HG02763 (cell line): ENCODE results near the gene RABGGTA.

Experiments used
- ATAC-seq: cut with Tn5 transposase; IDR thresholded peaks from one replicate; pipeline ENCODE4 v1.9.1; 2021; ENCODE audit warnings: mild to moderate bottlenecking, moderate library complexity; ENCODE audit not compliant: unreplicated experiment

The RABGGTA gene

DNA sequence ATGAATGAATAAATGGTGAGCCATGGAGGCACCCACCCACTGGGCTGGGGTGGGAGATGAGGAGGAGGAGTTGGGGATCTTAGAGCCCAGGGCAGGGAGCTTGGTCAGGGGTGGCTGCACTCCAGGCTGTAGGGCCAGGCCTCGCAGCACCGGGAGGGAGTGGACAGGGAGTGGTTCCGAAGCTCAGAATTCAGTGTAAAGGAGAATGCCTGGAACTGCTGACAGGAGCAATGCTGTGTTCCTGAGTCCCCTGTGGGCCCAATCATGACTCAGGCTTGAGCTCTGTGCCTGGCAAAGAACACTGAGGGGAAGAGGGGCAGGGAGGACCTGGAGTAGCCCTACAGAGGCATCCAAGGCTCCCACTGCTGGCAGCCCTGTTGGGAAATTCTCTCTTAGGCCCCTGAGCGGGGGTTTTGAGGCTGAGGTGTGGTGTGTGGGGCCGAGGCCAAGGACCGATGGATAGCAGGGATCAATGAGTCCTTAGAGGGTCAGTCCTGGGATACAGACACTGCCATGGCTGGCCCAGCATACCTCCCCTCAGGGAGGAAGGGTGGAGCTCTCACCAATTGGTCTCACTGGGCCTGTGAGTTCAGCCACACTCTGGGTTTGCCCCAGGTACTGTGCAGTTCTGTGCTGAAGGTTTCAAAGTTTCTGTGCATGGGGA, 9.5 kb upstream of the RABGGTA start:
- ATAC-seq = no peak

DNA sequence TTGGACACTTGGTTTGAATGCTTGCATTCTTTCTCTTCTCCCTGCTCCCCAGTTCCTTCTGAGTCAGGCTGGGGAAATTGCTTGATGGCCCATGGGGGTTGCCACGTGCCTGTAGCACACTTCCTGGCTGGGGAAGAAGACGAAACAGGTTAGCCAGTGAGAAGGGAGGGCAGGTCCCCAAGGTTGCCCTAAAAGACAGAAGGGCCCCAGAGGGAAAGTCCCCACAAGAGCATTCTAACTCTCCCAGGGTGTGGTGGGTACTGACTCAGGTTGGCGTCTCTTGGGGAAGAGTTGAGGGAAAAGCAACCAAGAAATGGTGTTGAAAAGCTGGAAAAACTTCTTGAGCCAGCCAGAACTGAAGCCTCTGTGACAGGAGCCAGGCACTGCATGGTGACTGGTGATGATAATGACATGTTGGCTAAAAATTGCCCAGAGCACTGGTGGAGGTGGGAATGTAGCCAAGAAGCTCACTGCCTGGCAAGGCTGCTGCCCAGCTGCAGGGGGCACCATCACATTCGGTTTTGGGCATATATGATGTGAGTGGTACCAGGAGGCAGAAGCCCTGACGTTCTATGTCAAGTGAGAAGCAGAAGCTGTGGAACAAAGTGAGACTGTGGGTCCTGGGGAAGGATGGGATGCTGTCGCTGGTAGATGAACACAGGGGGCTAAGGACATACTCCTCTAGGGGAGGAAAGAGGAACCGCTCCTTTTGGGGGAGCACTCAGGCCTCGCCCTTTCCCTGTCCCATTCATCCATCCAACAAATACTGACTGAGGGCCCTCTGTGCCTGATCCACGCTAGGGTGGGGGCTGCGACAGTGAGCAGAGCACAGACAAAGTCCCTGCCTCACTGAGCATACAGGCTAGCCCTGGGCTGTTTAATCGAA, 8.1 kb upstream of the RABGGTA start:
- peak; percentile 38 for ATAC-seq

DNA sequence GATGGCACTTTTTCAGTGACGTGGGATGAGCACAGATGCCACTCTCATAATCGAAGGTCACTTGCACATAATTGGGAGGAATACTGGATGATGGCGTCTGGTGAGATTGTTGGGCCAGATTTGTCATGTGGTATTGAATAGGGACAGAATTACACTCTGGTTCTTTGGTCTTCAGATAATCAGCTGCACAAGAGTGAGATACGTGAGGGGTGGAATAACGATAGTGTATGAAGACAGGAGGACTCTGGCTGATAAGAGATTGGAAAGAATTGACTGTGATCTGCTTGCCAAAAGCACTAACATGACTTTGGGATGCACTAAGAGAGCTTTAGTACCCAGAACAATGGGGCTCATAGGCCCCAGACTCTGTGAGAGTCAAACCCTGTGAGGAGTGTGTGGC, 7.0 kb upstream of the RABGGTA start:
- no peak for ATAC-seq

DNA sequence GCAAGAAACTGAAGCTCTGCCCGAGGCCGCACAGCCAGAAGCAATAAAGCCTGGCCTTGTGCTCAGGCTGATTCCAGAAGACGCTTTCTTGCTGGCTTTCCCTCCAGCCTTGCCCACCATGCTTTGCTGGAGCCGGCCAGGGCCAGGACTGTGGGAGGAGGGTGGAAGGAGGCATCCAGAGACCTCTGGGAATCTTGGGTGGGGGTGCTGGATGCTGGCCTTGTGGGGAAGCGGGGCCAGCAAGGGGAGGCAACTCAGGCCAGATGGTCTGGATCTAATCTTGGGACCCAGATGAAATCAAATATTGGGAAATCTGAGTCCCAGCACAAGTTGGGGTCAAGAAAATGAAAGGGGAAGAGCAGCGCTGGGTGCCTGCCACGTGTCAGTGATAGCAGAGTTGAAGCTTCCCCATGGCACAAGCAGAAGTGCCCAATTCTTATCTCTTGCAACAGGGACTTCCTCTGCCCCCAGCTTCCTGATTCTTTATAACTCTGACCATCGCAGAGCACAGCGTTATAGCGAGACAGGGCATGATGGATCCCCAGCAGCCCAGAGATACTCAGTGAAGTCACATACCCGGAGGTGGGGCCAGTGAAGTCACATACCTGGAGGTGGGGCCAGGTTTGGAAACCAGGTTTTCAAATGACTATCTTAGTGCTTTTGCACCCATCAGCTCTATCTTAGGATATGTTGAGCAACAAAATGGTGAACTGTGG, 6.4 kb upstream of the RABGGTA start:
- no peak for ATAC-seq

DNA sequence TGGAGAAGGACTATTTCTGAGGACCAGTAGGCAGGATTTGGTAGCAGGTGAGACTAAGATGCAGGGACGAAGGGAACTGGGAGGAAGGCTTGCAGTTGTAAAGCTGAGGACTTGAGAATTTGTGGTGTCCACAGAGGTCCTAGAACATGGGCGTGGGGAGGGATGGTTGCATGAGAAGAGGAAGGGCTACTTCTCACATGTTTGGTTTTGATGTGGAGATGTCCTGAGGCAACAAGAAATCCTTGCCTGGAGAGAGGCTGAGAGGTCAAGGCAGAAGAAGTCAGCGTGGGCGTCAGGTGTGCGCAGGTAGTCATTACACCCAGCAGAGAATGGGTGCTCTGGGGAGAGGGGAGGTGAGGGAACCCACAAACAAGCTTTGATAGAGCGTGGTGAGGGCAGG, 5.7 kb upstream of the RABGGTA start:
- ATAC-seq = no peak

DNA sequence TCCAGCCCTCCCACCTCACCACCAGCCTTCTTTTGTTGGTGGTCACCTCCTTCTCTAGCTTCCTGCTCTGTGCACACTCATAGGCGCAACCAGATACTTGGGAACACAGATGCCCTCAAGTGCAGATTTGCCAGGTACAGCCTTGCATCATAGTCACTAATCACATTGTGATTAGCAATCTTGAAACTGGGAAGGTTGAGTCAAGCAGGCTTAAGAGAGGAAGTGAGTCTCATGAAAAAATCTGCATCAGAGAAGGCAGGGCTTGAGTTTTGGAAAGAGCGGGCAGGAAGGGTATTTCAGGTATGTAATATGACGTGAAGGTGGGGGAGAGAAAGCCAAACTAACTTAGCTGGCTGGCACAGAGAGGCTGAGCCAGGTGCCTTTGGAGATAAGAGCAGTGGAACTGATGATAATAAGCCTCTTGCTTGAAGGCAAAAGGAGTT, 2.7 kb upstream of the RABGGTA start:
- peak; percentile 37 for ATAC-seq

DNA sequence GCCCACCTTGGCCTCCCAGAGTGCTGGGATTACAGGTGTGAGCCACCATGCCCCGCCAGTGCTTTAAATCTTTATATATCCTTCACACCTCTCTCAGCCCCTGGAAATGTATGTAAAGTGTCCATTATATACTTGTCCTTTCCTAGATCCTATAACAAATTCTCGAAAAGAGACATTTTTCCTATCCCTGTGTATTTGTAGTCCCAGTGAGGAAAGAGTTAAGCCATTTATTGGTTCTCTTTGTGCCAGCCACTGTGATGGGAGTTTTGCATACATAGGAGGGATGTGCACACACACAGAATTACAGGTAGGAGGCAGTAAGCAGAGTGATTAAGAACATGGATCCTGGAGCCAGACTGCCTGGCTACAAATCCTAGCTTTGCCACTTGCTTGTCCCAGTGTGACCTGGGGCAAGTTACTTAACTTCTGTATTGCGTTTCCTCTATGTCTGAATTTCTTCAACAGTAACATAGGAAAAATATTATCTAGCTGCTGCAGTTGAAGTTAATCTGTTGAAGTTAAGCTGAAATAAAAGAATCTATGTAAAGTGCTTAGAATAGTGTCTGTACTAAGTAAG, 2.1 kb upstream of the RABGGTA start:
- ATAC-seq = no peak

DNA sequence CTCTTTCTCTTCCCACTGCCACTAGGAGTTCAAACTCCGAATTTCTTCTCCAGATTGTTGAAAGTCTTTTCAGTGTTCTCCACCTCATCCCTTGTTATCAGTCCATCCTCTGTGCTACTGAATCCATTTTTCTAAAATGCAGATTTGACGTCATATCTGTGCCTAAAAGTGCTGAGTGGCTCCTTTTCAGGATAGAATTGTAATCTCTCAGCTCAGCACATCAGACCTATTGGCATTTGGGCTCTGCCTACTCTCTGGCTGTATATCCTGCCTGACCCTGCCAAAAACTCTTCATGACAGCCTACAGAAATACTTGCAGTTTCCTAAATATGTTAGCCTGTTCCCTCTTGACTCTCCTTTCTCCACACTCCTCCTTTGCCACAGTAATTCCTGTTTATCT, 1.1 kb upstream of the RABGGTA start:
- ATAC-seq = no peak

DNA sequence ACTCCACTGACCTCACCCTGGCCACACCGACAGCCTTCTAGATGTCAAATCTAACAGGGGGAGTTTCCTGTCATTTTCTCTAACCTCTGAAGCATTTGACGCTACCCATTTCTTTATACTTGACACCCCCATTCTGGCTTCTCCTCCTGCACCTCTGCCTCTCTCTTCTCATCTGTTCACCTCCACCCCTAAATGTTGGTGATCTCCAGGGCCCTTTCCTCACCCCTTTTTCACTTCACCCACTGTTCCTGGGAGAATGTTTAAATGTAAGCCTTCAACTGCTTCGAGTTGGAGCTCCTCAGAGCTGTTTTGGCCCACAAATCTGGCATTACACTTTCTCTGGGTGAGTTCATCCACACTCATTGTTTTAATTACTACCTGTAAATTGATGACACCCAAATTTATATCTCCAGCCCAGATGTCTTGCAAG, 452 bp upstream of the RABGGTA start:
- ATAC-seq = no peak

DNA sequence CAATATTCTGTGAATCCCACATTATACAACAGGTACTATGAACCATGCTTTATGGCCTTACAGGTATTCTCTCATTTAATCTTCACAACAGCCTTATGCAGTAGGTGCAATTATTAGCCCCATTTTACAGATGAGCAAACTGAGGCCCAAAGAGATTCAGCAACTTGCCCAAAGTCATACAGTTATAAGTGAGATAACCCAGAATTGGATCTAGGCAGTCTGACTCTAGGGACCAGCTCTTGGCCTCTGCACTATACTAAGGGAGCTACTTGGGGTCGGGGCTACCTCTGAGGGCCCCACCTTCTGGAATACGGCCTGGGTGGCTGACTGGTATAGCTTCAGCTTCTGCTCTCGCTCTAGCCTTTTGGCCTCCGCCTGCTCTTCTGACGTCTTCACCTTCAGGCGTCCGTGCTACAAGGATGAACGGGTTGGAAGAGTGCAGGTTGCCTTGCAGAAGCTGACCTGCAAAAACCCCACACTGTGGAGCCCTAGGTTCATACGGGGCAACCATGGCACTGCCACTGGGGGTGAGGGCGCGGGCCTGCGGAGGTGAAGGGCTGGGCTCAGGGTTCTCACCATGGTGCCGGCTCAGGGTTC, 762 bp downstream of the RABGGTA start:
- no peak for ATAC-seq

DNA sequence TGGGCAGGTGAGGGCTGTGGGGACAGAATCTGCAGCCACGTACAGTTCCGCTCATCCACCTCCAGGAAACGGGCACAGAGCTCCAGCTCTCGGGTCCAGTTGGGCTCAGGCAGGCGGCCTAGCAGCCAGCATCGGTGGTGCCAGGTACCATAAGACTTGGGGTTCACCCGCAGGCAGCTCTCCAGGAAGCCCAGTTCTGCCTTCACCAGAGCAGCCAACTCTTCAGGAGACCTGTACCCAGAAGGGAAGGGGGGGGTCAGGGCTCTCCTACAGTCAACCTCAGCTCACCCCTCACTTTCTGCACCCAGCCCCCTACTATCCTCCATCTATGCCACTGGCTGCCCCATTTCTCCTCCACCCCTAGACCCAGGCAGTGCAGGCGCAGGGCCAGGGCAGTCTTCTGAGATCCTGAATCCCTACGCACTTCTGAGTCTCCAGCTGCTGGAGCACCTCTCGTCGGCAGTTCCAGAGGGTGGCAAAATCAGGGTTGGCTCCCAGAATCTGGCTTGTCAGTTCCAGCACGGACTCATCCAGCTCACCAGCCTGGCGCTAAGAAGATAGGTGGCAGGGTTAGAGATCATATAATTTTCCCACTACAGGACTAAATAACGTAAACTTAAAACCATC, 1.4 kb downstream of the RABGGTA start:
- no peak for ATAC-seq

DNA sequence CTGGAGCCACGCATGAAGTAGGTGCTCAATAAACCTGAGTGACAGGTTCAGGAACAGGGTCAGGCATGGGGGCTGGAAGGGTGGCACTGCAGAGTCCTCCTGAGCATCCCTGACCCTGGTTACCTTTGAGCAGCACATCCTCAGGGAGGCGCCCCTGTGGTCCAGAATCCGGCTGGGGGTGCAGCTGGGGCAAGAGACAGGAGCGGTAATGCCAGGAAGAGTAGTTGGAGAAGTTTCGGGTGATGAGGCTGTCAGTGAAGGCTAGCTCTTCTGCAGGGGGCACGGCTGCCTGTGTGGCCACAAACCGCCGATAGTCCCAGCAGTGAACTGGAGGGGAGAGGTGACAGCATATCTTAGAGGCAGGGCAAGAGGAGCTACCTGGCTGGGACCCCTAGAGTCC, 2.0 kb downstream of the RABGGTA start:
- ATAC-seq = no peak

DNA sequence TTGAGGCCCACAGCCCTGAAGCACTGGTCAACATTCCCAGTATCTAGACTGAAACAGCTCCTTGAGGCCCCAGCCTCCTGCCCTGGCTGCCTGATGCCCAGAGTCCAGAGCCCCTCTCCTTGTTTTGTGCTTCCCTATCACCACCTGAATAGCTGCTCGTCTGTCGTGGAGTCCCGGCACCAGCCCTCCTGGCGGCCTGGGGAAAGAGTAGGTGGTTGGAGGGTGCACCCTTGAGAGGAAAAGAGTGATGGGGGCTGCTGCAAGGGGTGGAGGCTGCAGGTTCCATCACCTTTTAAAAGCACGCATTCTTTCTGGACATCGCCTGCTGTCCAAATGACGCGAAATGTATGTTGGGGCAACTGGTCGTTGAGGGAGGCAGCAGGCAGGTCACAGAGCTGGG, 3.2 kb downstream of the RABGGTA start:
- no peak for ATAC-seq

DNA sequence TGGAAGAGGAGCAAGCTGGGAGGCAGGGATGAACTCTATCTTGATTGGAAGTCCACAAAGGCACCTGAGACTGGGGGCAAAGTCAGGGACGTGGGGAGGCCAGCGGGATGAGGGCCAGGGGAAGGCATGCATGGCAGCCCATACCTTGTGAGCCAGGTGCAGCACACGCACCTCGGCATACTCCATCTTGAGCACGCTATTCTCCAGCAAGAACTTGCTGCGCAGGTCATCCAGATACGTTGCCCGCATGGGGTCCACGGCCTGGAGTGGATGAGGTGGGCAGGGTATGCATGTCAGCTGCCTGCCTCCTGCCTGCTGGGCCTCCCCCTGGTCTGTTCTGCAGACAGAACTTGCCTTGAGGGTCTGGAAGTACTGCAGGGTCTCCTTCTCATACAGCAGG, 3.9 kb downstream of the RABGGTA start:
- no peak for ATAC-seq

DNA sequence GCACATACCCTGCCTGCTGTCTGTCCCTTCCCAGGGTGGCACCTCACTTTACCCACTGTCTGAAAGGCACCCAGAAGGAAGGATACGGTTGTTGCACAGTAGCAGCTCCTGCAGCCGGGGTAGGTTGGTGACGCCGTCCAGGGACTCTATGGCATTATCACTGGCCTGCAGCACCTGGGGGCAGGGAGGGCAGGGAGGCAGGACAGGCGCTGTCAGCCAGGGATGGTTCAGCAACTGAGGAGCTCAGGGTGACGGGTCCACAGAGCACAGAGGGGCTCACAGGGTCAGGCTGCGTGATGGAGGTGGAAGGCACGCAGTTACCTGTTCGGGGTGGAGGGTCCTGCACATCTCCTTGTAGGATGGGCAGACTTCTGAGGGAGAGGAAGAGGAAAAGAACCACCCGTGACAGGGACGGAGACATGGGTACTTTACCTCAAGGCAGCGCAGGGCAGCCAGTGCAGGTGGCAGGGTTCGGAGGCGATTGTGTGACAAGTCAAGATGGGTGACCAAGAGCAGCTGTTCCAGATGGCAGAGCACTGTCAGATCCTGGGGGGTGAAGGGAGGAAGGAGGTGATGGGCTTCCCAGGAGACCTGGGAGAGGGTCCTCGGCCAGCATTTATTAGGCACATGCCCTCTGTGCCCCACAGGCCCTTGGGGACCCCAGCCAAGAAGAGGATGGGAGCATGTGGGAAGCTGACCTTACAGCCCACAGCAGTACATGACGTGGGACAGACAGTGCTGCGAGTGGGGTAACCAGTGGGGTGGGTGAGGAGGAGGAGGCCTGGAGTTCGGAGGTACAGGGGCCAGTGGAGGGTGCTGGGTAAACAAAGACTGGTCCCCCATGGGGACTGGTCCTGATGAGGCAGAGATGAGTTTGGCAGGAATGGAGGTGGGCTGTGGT, 4.8 kb downstream of the RABGGTA start:
- no peak for ATAC-seq

DNA sequence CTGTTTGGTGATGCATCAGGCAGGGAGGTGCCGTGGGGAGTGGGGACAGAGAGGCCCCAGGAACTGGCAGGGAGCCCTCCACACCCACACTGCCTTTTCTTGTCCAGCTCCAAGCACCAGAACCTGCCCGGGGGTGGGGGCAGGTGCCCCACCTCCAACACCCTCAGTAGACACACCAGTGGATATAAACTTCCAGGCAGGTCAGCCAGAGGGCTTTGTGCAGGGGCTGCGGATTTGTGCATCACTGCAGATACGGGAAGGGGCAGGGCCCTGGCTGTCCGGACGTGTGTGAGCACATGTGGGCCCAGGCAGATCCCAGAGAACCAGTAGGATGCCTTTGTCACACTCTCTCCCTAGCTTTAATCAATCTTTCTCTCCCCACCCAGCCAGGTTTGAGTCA, 7.1 kb downstream of the RABGGTA start:
- no peak for ATAC-seq

DNA sequence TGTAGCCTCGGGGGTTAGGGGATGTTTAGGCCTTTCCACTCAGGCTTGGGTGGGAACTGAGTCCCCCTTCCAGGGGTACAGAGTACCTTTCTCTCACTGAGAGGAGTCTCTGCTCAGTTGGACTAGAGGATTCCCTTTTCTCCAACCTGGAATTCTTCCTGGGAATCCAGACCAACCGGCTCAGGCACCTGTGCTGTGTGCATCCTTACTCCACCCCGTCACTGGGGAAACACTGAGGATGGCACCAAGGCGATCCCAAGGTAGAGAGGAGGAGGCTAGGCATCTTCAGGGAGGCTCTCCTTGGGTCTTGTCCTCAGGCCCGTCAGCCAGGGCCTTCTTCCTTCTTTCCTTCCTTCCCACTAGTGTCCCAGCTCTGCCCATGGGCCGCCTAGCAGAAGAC, 7.5 kb downstream of the RABGGTA start:
- ATAC-seq = no peak

DNA sequence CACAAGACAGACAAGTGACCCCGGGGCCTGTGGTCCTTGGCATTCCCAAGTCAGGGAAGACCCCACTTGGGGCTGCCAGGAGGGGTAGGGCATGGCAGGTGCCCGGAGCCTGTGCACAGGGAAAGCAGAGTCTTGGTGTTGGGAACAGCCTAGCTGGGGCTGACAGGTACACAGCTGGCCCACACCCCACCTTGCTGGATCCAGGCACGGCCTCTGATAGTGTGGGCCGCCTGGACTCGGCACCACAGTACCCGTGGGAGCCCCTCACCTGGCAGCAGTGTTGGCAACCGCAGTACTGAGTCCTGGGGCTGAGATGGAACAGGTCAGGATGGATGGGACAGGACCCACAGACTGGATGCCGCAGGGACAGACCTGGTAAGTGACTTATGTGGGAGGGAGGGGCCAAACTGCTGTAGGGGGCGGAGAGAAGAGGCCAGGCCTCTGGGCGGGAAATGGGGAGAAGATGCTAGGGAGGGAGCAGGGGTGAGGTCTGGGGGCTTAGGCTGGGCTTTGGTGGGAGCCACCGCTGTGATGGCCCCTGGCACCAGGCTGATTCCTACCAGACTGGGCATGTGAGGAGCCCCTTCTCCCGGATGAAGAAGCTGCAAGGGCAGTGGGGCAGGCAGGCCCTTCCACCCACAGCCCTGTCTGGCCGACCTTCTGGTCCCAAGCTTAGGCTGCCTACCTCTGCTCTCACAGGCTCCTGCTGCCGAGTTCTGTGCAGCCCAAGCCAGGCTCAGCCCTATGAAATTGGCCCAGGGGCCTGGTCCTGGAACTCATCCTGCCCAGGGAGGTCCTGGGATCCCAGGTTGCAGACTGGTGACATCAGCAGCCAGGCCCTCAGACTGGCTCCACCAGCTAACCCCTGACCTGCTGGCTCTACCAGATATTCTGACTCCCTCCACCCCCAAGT, 8.3 kb downstream of the RABGGTA start, which contains the start of gene TGM1:
TSS of gene TGM1 (minus strand) at position 357 of the 913 bp plus-strand sequence. CDS start 825 bp downstream, outside the sequence.
- ATAC-seq = no peak
